A549 (cell line): ENCODE data around the gene SCARB1. TPM values are rescaled to one million over a fixed set of nuclear protein-coding genes. Genes with fewer than 3 reads are reported as not detected.

Experiments used
- ATAC-seq, 2 experiments: fragments of 200-7000 bp in 1 of 2; fragments of >200 bp in 1 of 2; cut with Nextera tagmentation in 1 of 2; cut with Tn5 transposase in 1 of 2; 3 replicates each; pipeline versions ENCODE4 v1.8.0 to v1.9.1; 2018 to 2020; ENCODE audit warnings: mild to moderate bottlenecking in 1 of 2, moderate library complexity in 1 of 2
- CTCF ChIA-PET: fragments of 300-600 bp; sonication (Branson Sonifier 250); formaldehyde crosslinking; extraction: SDS; loops from one replicate; lab custom pipeline; 2021; ENCODE audit warnings: antibody characterized with exemption, inconsistent platforms; lab: Yijun Ruan, JAX
- POLR2A ChIA-PET: fragments of 350-600 bp; formaldehyde crosslinking; extraction: SDS; loops from one replicate; lab custom pipeline; 2021; ENCODE audit warnings: antibody characterized with exemption, inconsistent platforms; lab: Yijun Ruan, JAX
- DNase-seq, 2 experiments: peaks; one replicate each; pipeline versions ENCODE4 v3.0.0 to v3.0.0-alpha.2; 2011 to 2016; ENCODE audit warnings: low read depth in 1 of 2, low spot score in 1 of 2
- FAIRE-seq: peaks from 2 replicates; lab custom pipeline; 2011; peaks lifted over from hg19 to GRCh38; lab: Jason Lieb, UNC
- H3K27ac ChIP-seq, 2 experiments: fragments of >200 bp; sonication (Bioruptor Twin); formaldehyde crosslinking; 3 replicates each; pipeline ENCODE4 v1.5.1; 2016 to 2017
- H3K4me1 ChIP-seq: fragments of >200 bp; sonication (Bioruptor Twin); formaldehyde crosslinking; 3 replicates; pipeline ENCODE4 v1.6.1; 2016
- H3K4me2 ChIP-seq: fragments of >200 bp; sonication (Bioruptor Twin); formaldehyde crosslinking; 3 replicates; pipeline ENCODE4 v1.6.1; 2016
- H3K4me3 ChIP-seq: fragments of >200 bp; sonication (Bioruptor Twin); formaldehyde crosslinking; 3 replicates; pipeline ENCODE4 v1.5.1; 2016
- H3K9me3 ChIP-seq: fragments of >200 bp; sonication (Bioruptor Twin); formaldehyde crosslinking; 3 replicates; pipeline ENCODE4 v1.6.1; 2016
- ATOH8 ChIP-seq: fragments of 250-450 bp; sonication (Bioruptor Pico); IDR thresholded peaks from 2 replicates; pipeline ENCODE4 v1.5.0; 2020; ENCODE audit warnings: low read depth, mild to moderate bottlenecking, moderate library complexity
- BCL3 ChIP-seq: fragments of >200 bp; sonication (Bioruptor Twin); formaldehyde crosslinking; IDR thresholded peaks from 3 replicates; pipeline ENCODE4 v1.6.1; 2016
- CEBPB ChIP-seq, 2 experiments: fragments of >200 bp in 1 of 2; sonication (Bioruptor Twin) in 1 of 2; formaldehyde crosslinking in 1 of 2; IDR thresholded peaks; 2 replicates each; pipeline ENCODE4 v1.6.1; 2012 to 2016
- E2F6 ChIP-seq: IDR thresholded peaks from 2 replicates; pipeline ENCODE4 v1.6.1; 2012; ENCODE audit warnings: low read depth, borderline replicate concordance
- EHF ChIP-seq: fragments of 250-450 bp; sonication (Bioruptor Pico); IDR thresholded peaks from 2 replicates; pipeline ENCODE4 v1.5.0; 2020; ENCODE audit warnings: mild to moderate bottlenecking
- ESRRA ChIP-seq: fragments of 150-350 bp; IDR thresholded peaks from 2 replicates; pipeline ENCODE4 v1.6.1; 2014; ENCODE audit warnings: mild to moderate bottlenecking, low read length, borderline replicate concordance
- FOSB ChIP-seq: fragments of 250-450 bp; sonication (Bioruptor Pico); IDR thresholded peaks from 2 replicates; pipeline ENCODE4 v1.5.0; 2020; ENCODE audit warnings: mild to moderate bottlenecking, moderate library complexity
- FOSL2 ChIP-seq, 2 experiments: fragments of 450-650 bp in 1 of 2; fragments of >200 bp in 1 of 2; sonication (Bioruptor Twin) in 1 of 2; formaldehyde crosslinking; IDR thresholded peaks; 2 replicates each; pipeline versions ENCODE4 v1.5.0 to v1.6.1; 2016 to 2020; ENCODE audit warnings: mild to moderate bottlenecking in 1 of 2, moderate library complexity in 1 of 2
- GATA3 ChIP-seq: IDR thresholded peaks from 2 replicates; pipeline ENCODE4 v1.6.1; 2012; ENCODE audit warnings: borderline replicate concordance
- HDAC2 ChIP-seq: fragments of 200-600 bp; sonication (generic); IDR thresholded peaks from 2 replicates; pipeline ENCODE4 v1.6.1; 2016
- HOXB13 ChIP-seq: fragments of 250-450 bp; sonication (Bioruptor Pico); IDR thresholded peaks from 2 replicates; pipeline ENCODE4 v1.5.0; 2020; ENCODE audit warnings: low read depth, mild to moderate bottlenecking, moderate library complexity
- HOXB5 ChIP-seq: fragments of 250-450 bp; sonication (Bioruptor Pico); IDR thresholded peaks from 2 replicates; pipeline ENCODE4 v1.5.0; 2020; ENCODE audit warnings: mild to moderate bottlenecking, moderate library complexity
- MAZ ChIP-seq: fragments of 150-350 bp; IDR thresholded peaks from 2 replicates; pipeline ENCODE4 v1.6.1; 2014; ENCODE audit warnings: antibody characterized with exemption, low read depth, low read length, borderline replicate concordance
- MYC ChIP-seq: IDR thresholded peaks from 2 replicates; pipeline ENCODE4 v1.6.1; 2012; ENCODE audit warnings: mild to moderate bottlenecking, inconsistent platforms, low read length, improper control_type of control experiment, borderline replicate concordance
- NPAS2 ChIP-seq: fragments of 250-450 bp; sonication (Bioruptor Pico); IDR thresholded peaks from 2 replicates; pipeline ENCODE4 v1.8.0; 2022; ENCODE audit warnings: mild to moderate bottlenecking, moderate library complexity, borderline replicate concordance
- NR3C1 ChIP-seq: fragments of >200 bp; sonication (Bioruptor Twin); formaldehyde crosslinking; IDR thresholded peaks from 3 replicates; pipeline ENCODE4 v1.6.1; 2017
- PBX3 ChIP-seq: IDR thresholded peaks from 2 replicates; pipeline ENCODE4 v1.6.1; 2012
- PHF8 ChIP-seq: fragments of 200-600 bp; sonication (generic); IDR thresholded peaks from 2 replicates; pipeline ENCODE4 v1.6.1; 2016; ENCODE audit warnings: low read depth, mild to moderate bottlenecking, antibody characterized with exemption, moderate library complexity, borderline replicate concordance
- POLR2A ChIP-seq: IDR thresholded peaks from 2 replicates; pipeline ENCODE4 v1.6.1; 2012; ENCODE audit warnings: mild to moderate bottlenecking, low read length
- POLR2AphosphoS2 ChIP-seq: conservative IDR thresholded peaks from 2 replicates; pipeline ENCODE4 v1.6.1; 2012; ENCODE audit warnings: low read length, improper control_type of control experiment, inconsistent platforms
- RAD21 ChIP-seq, 2 experiments: fragments of >200 bp in 1 of 2; sonication (Bioruptor Twin) in 1 of 2; formaldehyde crosslinking in 1 of 2; IDR thresholded peaks in 1 of 2; conservative IDR thresholded peaks in 1 of 2; 2 replicates in 1 of 2; 3 replicates in 1 of 2; pipeline ENCODE4 v1.6.1; 2012 to 2018; ENCODE audit warnings: inconsistent platforms in 1 of 2
- RCOR1 ChIP-seq: fragments of 150-350 bp; IDR thresholded peaks from 2 replicates; pipeline ENCODE4 v1.6.1; 2014; ENCODE audit warnings: antibody characterized with exemption, low read length, low read depth
- REST ChIP-seq: fragments of 200-600 bp; sonication (generic); IDR thresholded peaks from 2 replicates; pipeline ENCODE4 v1.6.1; 2016; ENCODE audit warnings: antibody characterized with exemption, mild to moderate bottlenecking, moderate library complexity
- RFX5 ChIP-seq: fragments of 450-650 bp; IDR thresholded peaks from 2 replicates; pipeline ENCODE4 v1.7.1; 2014; ENCODE audit warnings: antibody characterized with exemption, mild to moderate bottlenecking, moderate library complexity
- RNF2 ChIP-seq: fragments of 200-600 bp; sonication (generic); IDR thresholded peaks from 2 replicates; pipeline ENCODE4 v1.6.1; 2016; ENCODE audit warnings: low read depth, mild to moderate bottlenecking, antibody characterized with exemption, moderate library complexity, borderline replicate concordance
- SMC3 ChIP-seq: fragments of >200 bp; sonication (Bioruptor Twin); formaldehyde crosslinking; IDR thresholded peaks from 3 replicates; pipeline ENCODE4 v1.6.1; 2018; ENCODE audit warnings: inconsistent platforms
- USF2 ChIP-seq: fragments of 450-650 bp; IDR thresholded peaks from 2 replicates; pipeline ENCODE4 v1.6.1; 2014; ENCODE audit warnings: antibody characterized with exemption
- ZC3H11A ChIP-seq: fragments of 450-650 bp; IDR thresholded peaks from 2 replicates; pipeline ENCODE4 v1.6.1; 2014; ENCODE audit warnings: antibody characterized with exemption, mild to moderate bottlenecking
- ZFP36 ChIP-seq: fragments of 450-650 bp; IDR thresholded peaks from 2 replicates; pipeline ENCODE4 v1.6.1; 2014; ENCODE audit warnings: borderline replicate concordance; ENCODE audit not compliant: partially characterized antibody
- ZNF302 ChIP-seq: fragments of 250-450 bp; sonication (Bioruptor Pico); IDR thresholded peaks from 2 replicates; pipeline ENCODE4 v1.9.0; 2021; ENCODE audit warnings: inconsistent platforms, mild to moderate bottlenecking, moderate library complexity
- ZSCAN20 ChIP-seq: fragments of 250-450 bp; sonication (Bioruptor Pico); IDR thresholded peaks from 2 replicates; pipeline ENCODE4 v1.8.0; 2022; ENCODE audit warnings: mild to moderate bottlenecking, moderate library complexity
- WGBS: methylation state at CpG from one replicate; pipeline ENCODE4 v1.1.6; 2017; ENCODE audit errors: missing lambda C conversion rate; 5-methylcytosine and 5-hydroxymethylcytosine counted together
- polyA plus RNA-seq, 4 experiments: library from polyadenylated mRNA; depleted of rRNA in 3 of 4; stranded (reverse); fragments of >200 nt; fragmentation: RNase III in 1 of 4; extraction: RNeasy Plus Mini Kit Qiagen cat#74134 plus additional on column Dnase treatment in 1 of 4; gene quantifications; 2 replicates in 3 of 4; 3 replicates in 1 of 4; pipeline ENCODE4 v1.2.3, GENCODE V29; 2011 to 2017

The SCARB1 gene
- polyA plus RNA-seq, 2 of the 4 experiments (the other 2 are of a cell fraction): 81.1 to 154 TPM

GRCh38 chr12:124904306-124905098 lies 40.8 kb upstream of the SCARB1 start:
- 7% methylated on average over 15 of the region's 15 CpGs for WGBS
- H3K4me3 ChIP-seq: no peak overlapping the region
- H3K4me1 ChIP-seq: peaks cover 78% of the 10 kb centered on the region
- POLR2A ChIA-PET: interaction anchor here (0.6 to 3.4 kb wide), 8 partner anchors 10 to 131 kb away, joined by 3 to 12 read pairs (median 6); partner anchors contain the start of gene UBC
- peak overlapping the region; percentile 73 for H3K4me2 ChIP-seq
- peak overlapping the region; percentile 85 for H3K27ac ChIP-seq
- DNase-seq (peak; percentile 89 to 94), ATAC-seq (peak; percentile 78 to 87), FAIRE-seq (peak; percentile 77)
- CTCF ChIA-PET: interaction anchor here (1.4 to 12.9 kb wide), 6 partner anchors 8 to 868 kb away, joined by 3 to 243 read pairs (median 12); no protein-coding TSS in a partner anchor
- no peaks in the 10 kb centered on the region for H3K9me3 ChIP-seq
- TF ChIP-seq MAZ (no peak), RFX5 (no peak), GATA3 (peak; percentile 38; the same call in 1 of the 2 replicates), SMC3 (0 out of 3 replicates have a peak, but pooled peaks have one; percentile 14), ZC3H11A (no peak), E2F6 (peak; percentile 94), EHF (CRISPR knock-in tag) (peak; percentile 82; the same call in 1 of the 2 replicates), ZSCAN20 (CRISPR knock-in tag) (no peak), HDAC2 (no peak), RAD21 (conservative IDR thresholded peaks at IDR 0.05 in 1 of 2, IDR thresholded peaks at IDR 0.05 in 1 of 2) (no peak), PHF8 (no peak), HOXB13 (CRISPR knock-in tag) (peak; percentile 83; the same call in 1 of the 2 replicates), BCL3 (0 out of 3 replicates have a peak, but pooled peaks have one; percentile 19), NPAS2 (CRISPR knock-in tag) (no peak), RNF2 (no peak), POLR2AphosphoS2 (no peak), MYC (peak; percentile 81), RCOR1 (no peak), ZNF302 (CRISPR knock-in tag) (peak; percentile 78), HOXB5 (CRISPR knock-in tag) (peak; percentile 49; the same call in 1 of the 2 replicates), ATOH8 (CRISPR knock-in tag) (peak; percentile 14; the same call in 1 of the 2 replicates), FOSB (CRISPR knock-in tag) (no peak), POLR2A (no peak; the same call in 1 of the 2 replicates), CEBPB (IDR thresholded peaks at IDR 0.05) (no peak), ESRRA (no peak), USF2 (peak; percentile 75), REST (no peak), PBX3 (no peak), ZFP36 (no peak), FOSL2 (IDR thresholded peaks at IDR 0.05) (peak; percentile 79), FOSL2 (CRISPR knock-in tag; IDR thresholded peaks at IDR 0.05) (peak; percentile 92), NR3C1 (no peak)
